Liver (tissue), 9 donors: ENCODE data around the gene SH3PXD2A. TPM values are rescaled to one million over a fixed set of nuclear protein-coding genes. Genes with fewer than 3 reads are reported as not detected.

Experiments
- DNase-seq: peaks from one replicate; pipeline ENCODE4 v3.0.0-alpha.2; 2017; ENCODE audit warnings: low spot score
- H3K27ac ChIP-seq, 2 donors: one replicate each; pipeline ENCODE4 v1.7.0; 2013; ENCODE audit warnings: inconsistent platforms in 2 of 2, low read length in 2 of 2, control low read depth in 1 of 2, low read depth in 1 of 2, mild to moderate bottlenecking in 1 of 2
- H3K27me3 ChIP-seq, 4 donors: one replicate each; pipeline versions ENCODE4 v1.6.1 to v1.7.0; 2013; ENCODE audit warnings: low read length in 3 of 4, inconsistent platforms in 1 of 4, mild to moderate bottlenecking in 1 of 4, moderate library complexity in 1 of 4; ENCODE audit not compliant: control insufficient read depth in 4 of 4, insufficient read depth in 4 of 4
- H3K36me3 ChIP-seq, 4 donors: one replicate each; pipeline versions ENCODE4 v1.6.1 to v1.7.0; 2013; ENCODE audit warnings: low read length in 3 of 4, mild to moderate bottlenecking in 3 of 4, low read depth in 1 of 4, moderate library complexity in 1 of 4; ENCODE audit not compliant: control insufficient read depth in 4 of 4, insufficient read depth in 3 of 4
- H3K4me1 ChIP-seq, 4 donors: one replicate each; pipeline versions ENCODE4 v1.6.1 to v1.7.0; 2013; ENCODE audit warnings: low read length in 3 of 4, mild to moderate bottlenecking in 3 of 4, moderate library complexity in 1 of 4; ENCODE audit not compliant: control insufficient read depth in 4 of 4, insufficient read depth in 4 of 4
- H3K4me3 ChIP-seq, 3 donors: one replicate each; pipeline versions ENCODE4 v1.6.1 to v1.7.0; 2013; ENCODE audit warnings: low read length in 3 of 3, control low read depth in 1 of 3, low read depth in 1 of 3, mild to moderate bottlenecking in 1 of 3
- H3K9ac ChIP-seq, 2 donors: one replicate each; pipeline ENCODE4 v1.7.0; 2013; ENCODE audit warnings: low read length in 2 of 2, mild to moderate bottlenecking in 2 of 2, moderate library complexity in 2 of 2, control low read depth in 1 of 2, low read depth in 1 of 2
- H3K9me3 ChIP-seq, 4 donors: one replicate each; pipeline versions ENCODE4 v1.6.1 to v1.7.0; 2013; ENCODE audit warnings: low read length in 3 of 4; ENCODE audit not compliant: control insufficient read depth in 4 of 4
- CTCF ChIP-seq: fragments of 150-350 bp; IDR thresholded peaks from 2 replicates; pipeline ENCODE4 v1.5.1; 2017; ENCODE audit warnings: improper control_type of control experiment, low read depth, low read length; ENCODE audit not compliant: missing input control
- EGR1 ChIP-seq, 2 donors: IDR thresholded peaks; 2 replicates each; pipeline ENCODE4 v1.6.1; 2016 to 2018; ENCODE audit warnings: antibody characterized with exemption in 2 of 2, low read depth in 2 of 2
- FOXA1 ChIP-seq: IDR thresholded peaks from 2 replicates; pipeline ENCODE4 v1.6.1; 2016; ENCODE audit warnings: antibody characterized with exemption
- FOXA2 ChIP-seq: IDR thresholded peaks from 2 replicates; pipeline ENCODE4 v1.6.1; 2016; ENCODE audit warnings: antibody characterized with exemption
- GABPA ChIP-seq, 2 donors: IDR thresholded peaks in 1 of 2; conservative IDR thresholded peaks in 1 of 2; 2 replicates each; pipeline ENCODE4 v1.6.1; 2016; ENCODE audit warnings: antibody characterized with exemption in 2 of 2, mild to moderate bottlenecking in 1 of 2, moderate library complexity in 1 of 2
- HNF4A ChIP-seq, 2 donors: conservative IDR thresholded peaks; 2 replicates each; pipeline ENCODE4 v1.6.1; 2016; ENCODE audit warnings: antibody characterized with exemption in 2 of 2, mild to moderate bottlenecking in 2 of 2
- HNF4G ChIP-seq: IDR thresholded peaks from 2 replicates; pipeline ENCODE4 v1.6.1; 2016; ENCODE audit warnings: antibody characterized with exemption
- JUND ChIP-seq, 2 donors: IDR thresholded peaks; 2 replicates each; pipeline ENCODE4 v1.6.1; 2016; ENCODE audit warnings: antibody characterized with exemption in 2 of 2
- MAX ChIP-seq: IDR thresholded peaks from 2 replicates; pipeline ENCODE4 v1.6.1; 2016; ENCODE audit warnings: antibody characterized with exemption
- NR2F2 ChIP-seq: IDR thresholded peaks from 2 replicates; pipeline ENCODE4 v1.6.1; 2016; ENCODE audit warnings: antibody characterized with exemption
- RAD21 ChIP-seq, 2 donors: IDR thresholded peaks; 2 replicates each; pipeline ENCODE4 v1.6.1; 2016; ENCODE audit warnings: antibody characterized with exemption in 2 of 2, mild to moderate bottlenecking in 2 of 2
- REST ChIP-seq: IDR thresholded peaks from 2 replicates; pipeline ENCODE4 v1.6.1; 2016; ENCODE audit warnings: antibody characterized with exemption, mild to moderate bottlenecking
- RXRA ChIP-seq, 2 donors: IDR thresholded peaks; 2 replicates each; pipeline ENCODE4 v1.6.1; 2017 to 2018; ENCODE audit warnings: antibody characterized with exemption in 2 of 2, mild to moderate bottlenecking in 1 of 2
- SP1 ChIP-seq: IDR thresholded peaks from 2 replicates; pipeline ENCODE4 v1.6.1; 2018; ENCODE audit warnings: antibody characterized with exemption, mild to moderate bottlenecking
- TAF1 ChIP-seq: conservative IDR thresholded peaks from 2 replicates; pipeline ENCODE4 v1.6.1; 2016; ENCODE audit warnings: antibody characterized with exemption, mild to moderate bottlenecking
- YY1 ChIP-seq: IDR thresholded peaks from 2 replicates; pipeline ENCODE4 v1.6.1; 2016; ENCODE audit warnings: antibody characterized with exemption, mild to moderate bottlenecking
- ZBTB33 ChIP-seq: IDR thresholded peaks from 2 replicates; pipeline ENCODE4 v1.6.1; 2016; ENCODE audit warnings: antibody characterized with exemption
- WGBS: extraction: QIAGEN DNeasy Blood & Tissue Kit; methylation state at CpG from one replicate; pipeline ENCODE4 v1.1.7; 2013; 5-methylcytosine and 5-hydroxymethylcytosine counted together
- polyA plus RNA-seq, 2 donors: library from polyadenylated mRNA; stranded (reverse) in 1 of 2; unstranded in 1 of 2; fragments of 200-250 nt in 1 of 2; fragments of >200 nt in 1 of 2; fragmentation: Nextera tagmentation in 1 of 2; extraction: Ambion mirVana in 1 of 2; gene quantifications; one replicate each; pipeline versions ENCODE4 v1.2.1 to v1.2.3, GENCODE V29; 2013 to 2015
- total RNA-seq, 2 donors: library from RNA; depleted of rRNA; stranded (reverse); fragments of >200 nt; gene quantifications; one replicate each; pipeline ENCODE4 v1.2.3, GENCODE V29; 2014
- donor health status: healthy.
- donor health status: healthy.
- donor health status: healthy.
- donor health status: healthy.
- donor health status: healthy.

SH3PXD2A gene
- total and polyA plus RNA-seq, 4 donors = 0.82 to 5.5 (median 3.9) TPM

- Histone ChIP-seq H3K9ac (no peak overlapping the region), H3K27ac (no peak overlapping the region), H3K4me3 (no peak overlapping the region), H3K27me3 (no peaks in the 10 kb centered on the region), H3K36me3 (no peaks in the 10 kb centered on the region), H3K4me1 (peaks cover 2 to 21% (median 10%) of the 10 kb centered on the region in 4 donors), H3K9me3 (no peaks in the 10 kb centered on the region)
- TF ChIP-seq GABPA (IDR thresholded peaks at IDR 0.05 in 1 of 2, conservative IDR thresholded peaks at IDR 0.05 in 1 of 2) (no peak), ZBTB33 (no peak), FOXA1 (peak; percentile 4), RXRA (IDR thresholded peaks at IDR 0.05) (no peak), EGR1 (IDR thresholded peaks at IDR 0.05; ENCODE audit: low read depth in 2 of 2) (no peak)
- 95% methylated on average over 8 of the region's 8 CpGs for WGBS
- no peak for DNase-seq
Measured at GRCh38 chr10:103553743-103554487, 301.5 kb downstream of the SH3PXD2A start.

- Histone ChIP-seq H3K27ac (no peak overlapping the region), H3K4me3 (no peak overlapping the region), H3K36me3 (no peaks in the 10 kb centered on the region), H3K27me3 (no peaks in the 10 kb centered on the region), H3K9me3 (no peaks in the 10 kb centered on the region), H3K4me1 (peaks cover 2 to 22% (median 11%) of the 10 kb centered on the region in 4 donors), H3K9ac (no peak overlapping the region)
- WGBS = 92% methylated on average over 20 of the region's 20 CpGs
- no peak for DNase-seq
- TF ChIP-seq CTCF (no peak), TAF1 (no peak), HNF4G (no peak), MAX (no peak), EGR1 (IDR thresholded peaks at IDR 0.05; ENCODE audit: low read depth in 2 of 2) (no peak), RAD21 (IDR thresholded peaks at IDR 0.05) (no peak), RXRA (IDR thresholded peaks at IDR 0.05) (no peak), FOXA2 (no peak), ZBTB33 (no peak), FOXA1 (no peak), JUND (IDR thresholded peaks at IDR 0.05) (no peak), SP1 (no peak), NR2F2 (no peak), YY1 (no peak), REST (no peak), HNF4A (conservative IDR thresholded peaks at IDR 0.05) (no peak)
Measured at GRCh38 chr10:103552856-103553742, 302.3 kb downstream of the SH3PXD2A start.
